HepG2 (cell line): ENCODE measurements around the gene SFI1. TPM values are rescaled to one million over a fixed set of nuclear protein-coding genes. Genes with fewer than 3 reads are reported as not detected.
A peak's percentile ranks its signal among the peaks of the same experiment; 100 is the strongest.

Experiments used
- ATAC-seq: fragments of 200-7000 bp; cut with Tn5 transposase; 3 replicates; pipeline ENCODE4 v1.9.1; 2020; ENCODE audit warnings: mild to moderate bottlenecking, moderate library complexity
- BruUV-seq: library from RNA; stranded (reverse); fragments of 400-500 nt; replicated peaks from 2 replicates; lab custom pipeline; 2021; lab: Mats Ljungman, UMichigan
- CTCF ChIA-PET: fragments of 300-600 bp; formaldehyde crosslinking; extraction: SDS; loops from one replicate; lab custom pipeline; 2021; ENCODE audit warnings: low total read pairs, inconsistent platforms, low intra/inter-chr PET ratio; lab: Yijun Ruan, JAX
- POLR2A ChIA-PET: fragments of 350-600 bp; sonication (Branson Sonifier 250); formaldehyde crosslinking; loops from one replicate; lab custom pipeline; 2020; ENCODE audit warnings: antibody characterized with exemption, inconsistent platforms; lab: Yijun Ruan, JAX
- DNase-seq: peaks from one replicate; pipeline ENCODE4 v3.0.0-alpha.2; 2015; ENCODE audit warnings: low spot score
- FAIRE-seq: peaks from 3 replicates; lab custom pipeline; 2011; peaks lifted over from hg19 to GRCh38; lab: Jason Lieb, UNC
- H2AFZ ChIP-seq: one replicate; pipeline ENCODE4 v1.6.1; 2011; ENCODE audit warnings: low read length, inconsistent platforms
- H3K27ac ChIP-seq: fragments of 300-600 bp; 3 replicates; pipeline ENCODE4 v1.8.0; 2011; ENCODE audit warnings: mixed run types, mild to moderate bottlenecking, mixed read lengths, low read length, inconsistent platforms; ENCODE audit not compliant: insufficient read depth; ENCODE audit errors: extremely low read length
- H3K27me3 ChIP-seq, 2 experiments: fragments of 200-600 bp in 1 of 2; 2 replicates in 1 of 2; 3 replicates in 1 of 2; pipeline versions ENCODE4 v1.6.0 to v1.8.0; 2011; ENCODE audit warnings: low read length in 2 of 2, mild to moderate bottlenecking in 2 of 2, moderate library complexity in 2 of 2, inconsistent platforms in 1 of 2; ENCODE audit not compliant: insufficient read depth in 2 of 2, control insufficient read depth in 1 of 2
- H3K36me3 ChIP-seq, 2 experiments: fragments of 200-600 bp in 1 of 2; replicated peaks in 1 of 2; 2 replicates in 1 of 2; 3 replicates in 1 of 2; pipeline versions ENCODE4 v1.5.1 to v1.8.0; 2011; ENCODE audit warnings: low read length in 2 of 2, inconsistent platforms in 1 of 2; ENCODE audit not compliant: insufficient read depth in 2 of 2, control insufficient read depth in 1 of 2
- H3K4me1 ChIP-seq: 2 replicates; pipeline ENCODE4 v1.5.1; 2012; ENCODE audit warnings: low read length, inconsistent platforms; ENCODE audit not compliant: insufficient read depth
- H3K4me2 ChIP-seq: 2 replicates; pipeline ENCODE4 v1.6.0; 2011; ENCODE audit warnings: low read depth, low read length, inconsistent platforms
- H3K4me3 ChIP-seq, 3 experiments: fragments of 200-600 bp in 1 of 3; sonication (generic), shearing (Covaris generic) in 1 of 3; replicated peaks in 1 of 3; 2 replicates each; pipeline ENCODE4 v1.5.1; 2011 to 2016; ENCODE audit warnings: low read length in 3 of 3, inconsistent platforms in 2 of 3, low read depth in 2 of 3, mild to moderate bottlenecking in 2 of 3, control low read depth in 1 of 3, mixed read lengths in 1 of 3; ENCODE audit not compliant: insufficient read depth in 1 of 3
- H3K79me2 ChIP-seq: one replicate; pipeline ENCODE4 v1.6.1; 2011; ENCODE audit warnings: low read length, inconsistent platforms; ENCODE audit not compliant: insufficient read depth
- H3K9ac ChIP-seq: 2 replicates; pipeline ENCODE4 v1.6.0; 2011; ENCODE audit warnings: mild to moderate bottlenecking, low read depth, low read length, inconsistent platforms; ENCODE audit not compliant: insufficient read depth
- H3K9me3 ChIP-seq: 2 replicates; pipeline ENCODE4 v1.5.1; 2012; ENCODE audit warnings: mild to moderate bottlenecking, low read length
- H4K20me1 ChIP-seq: 2 replicates; pipeline ENCODE4 v1.6.0; 2011; ENCODE audit warnings: inconsistent platforms, mild to moderate bottlenecking, low read length, moderate library complexity; ENCODE audit not compliant: insufficient read depth
- KDM2A ChIP-seq: sonication (generic); formaldehyde crosslinking; IDR thresholded peaks from 2 replicates; pipeline ENCODE4 v1.4.0; 2020; ENCODE audit warnings: low read depth, missing genetic modification reagents, borderline replicate concordance
- MED13 ChIP-seq: sonication (generic); formaldehyde crosslinking; IDR thresholded peaks from 2 replicates; pipeline ENCODE4 v1.5.0; 2020; ENCODE audit warnings: missing genetic modification reagents
- PAF1 ChIP-seq: IDR thresholded peaks from 2 replicates; pipeline ENCODE4 v1.6.1; 2016; ENCODE audit warnings: missing genetic modification reagents, missing compliant biosample characterization
- PHF20 ChIP-seq: sonication (generic); formaldehyde crosslinking; IDR thresholded peaks from 2 replicates; pipeline ENCODE4 v1.5.0; 2020; ENCODE audit warnings: mild to moderate bottlenecking, missing genetic modification reagents
- POLR2A ChIP-seq, 2 experiments: IDR thresholded peaks; 2 replicates each; pipeline ENCODE4 v1.6.1; 2011; ENCODE audit warnings: low read depth in 2 of 2, low read length in 2 of 2, mild to moderate bottlenecking in 1 of 2, moderate library complexity in 1 of 2; ENCODE audit not compliant: insufficient read depth in 1 of 2
- POLR2G ChIP-seq: fragments of 200-400 bp; formaldehyde crosslinking; IDR thresholded peaks from 2 replicates; pipeline ENCODE4 v1.6.1; 2018; ENCODE audit warnings: mild to moderate bottlenecking, low read depth, low read length, moderate library complexity
- SSRP1 ChIP-seq: IDR thresholded peaks from 2 replicates; pipeline ENCODE4 v1.6.1; 2016; ENCODE audit warnings: control low read depth
- YEATS4 ChIP-seq: sonication (generic); formaldehyde crosslinking; IDR thresholded peaks from 2 replicates; pipeline ENCODE4 v1.4.0; 2020; ENCODE audit warnings: missing genetic modification reagents, borderline replicate concordance
- ZFYVE20 ChIP-seq: sonication (generic); formaldehyde crosslinking; IDR thresholded peaks from 2 replicates; pipeline ENCODE4 v1.8.0; 2023; ENCODE audit warnings: low read depth, mild to moderate bottlenecking, moderate library complexity, missing genetic modification reagents, borderline replicate concordance
- WGBS: methylation state at CpG from one replicate; pipeline ENCODE4 v1.1.6; 2017; ENCODE audit warnings: low lambda C conversion rate; 5-methylcytosine and 5-hydroxymethylcytosine counted together
- in situ Hi-C: cut with HindIII; loops from 2 replicates; pipeline ENCODE4 v1.10.0; 2017; ENCODE audit warnings: low pct_unique_long_range_greater_than_20kb; ENCODE audit not compliant: extremely low pct_ligation_motif_present
- intact Hi-C: fragments of 100-400 bp; cut with micrococcal nuclease; formaldehyde crosslinking; loops from one replicate; pipeline ENCODE4 v1.10.0; 2022; ENCODE audit not compliant: unreplicated experiment
- polyA plus RNA-seq, 8 experiments: library from polyadenylated mRNA; depleted of rRNA in 3 of 8; stranded (reverse) in 7 of 8; unstranded in 1 of 8; fragments of >200 nt; fragmentation: Illumina TruSeq in 4 of 8; extraction: Trizol in 4 of 8; gene quantifications; 2 replicates each; pipeline versions ENCODE4 v1.2.1 to v1.2.3, GENCODE V29; 2011 to 2016; ENCODE audit warnings: low read depth in 4 of 8, missing spikeins in 1 of 8, mixed read lengths in 1 of 8; ENCODE audit not compliant: insufficient read depth in 1 of 8
- total RNA-seq, 5 experiments: library from RNA; depleted of rRNA; stranded (reverse); fragments of >200 nt; fragmentation: Illumina TruSeq; extraction: Trizol; gene quantifications; 2 replicates each; pipeline ENCODE4 v1.2.3, GENCODE V29; 2016; ENCODE audit warnings: low read depth in 1 of 5
- TF ChIP-seq, protein P1 (sequence below): sonication (generic); formaldehyde crosslinking; IDR thresholded peaks from 2 replicates; pipeline ENCODE4 v1.4.0; 2020; ENCODE audit warnings: missing genetic modification reagents
- TF ChIP-seq, protein P2 (sequence below): sonication (generic); formaldehyde crosslinking; IDR thresholded peaks from 2 replicates; pipeline ENCODE4 v1.4.0; 2020; ENCODE audit warnings: low read depth, mild to moderate bottlenecking, missing genetic modification reagents
- TF ChIP-seq, protein P3 (sequence below): IDR thresholded peaks from 2 replicates; pipeline ENCODE4 v1.6.1; 2016; ENCODE audit warnings: missing compliant biosample characterization, missing genetic modification reagents, borderline replicate concordance

SFI1 gene
- total and polyA plus RNA-seq, 2 of the 13 experiments (the other 11 are each of a cell fraction or from before 2014, with no cell fraction given) = 20.5 to 40.1 TPM

DNA sequence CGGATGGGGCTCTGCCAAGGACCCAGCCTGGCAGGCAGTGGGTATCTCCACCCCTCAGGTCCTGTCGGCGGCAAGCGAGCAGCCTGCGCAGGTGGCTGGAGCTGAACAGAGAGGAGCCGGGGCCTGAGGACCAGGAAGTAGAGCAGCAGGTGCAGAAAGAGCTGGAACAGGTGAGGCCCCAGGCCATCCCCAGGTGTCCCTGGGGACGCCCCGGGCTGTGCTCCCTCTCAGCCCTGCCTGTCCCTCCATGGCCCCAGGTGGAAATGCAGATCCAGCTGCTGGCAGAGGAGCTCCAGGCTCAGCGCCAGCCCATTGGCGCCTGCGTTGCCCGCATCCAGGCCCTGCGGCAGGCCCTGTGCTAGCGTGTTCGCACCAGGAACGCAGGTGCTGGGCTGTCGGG is 121.7 kb downstream of the SFI1 start (continued):
- TF ChIP-seq, protein P1, sequence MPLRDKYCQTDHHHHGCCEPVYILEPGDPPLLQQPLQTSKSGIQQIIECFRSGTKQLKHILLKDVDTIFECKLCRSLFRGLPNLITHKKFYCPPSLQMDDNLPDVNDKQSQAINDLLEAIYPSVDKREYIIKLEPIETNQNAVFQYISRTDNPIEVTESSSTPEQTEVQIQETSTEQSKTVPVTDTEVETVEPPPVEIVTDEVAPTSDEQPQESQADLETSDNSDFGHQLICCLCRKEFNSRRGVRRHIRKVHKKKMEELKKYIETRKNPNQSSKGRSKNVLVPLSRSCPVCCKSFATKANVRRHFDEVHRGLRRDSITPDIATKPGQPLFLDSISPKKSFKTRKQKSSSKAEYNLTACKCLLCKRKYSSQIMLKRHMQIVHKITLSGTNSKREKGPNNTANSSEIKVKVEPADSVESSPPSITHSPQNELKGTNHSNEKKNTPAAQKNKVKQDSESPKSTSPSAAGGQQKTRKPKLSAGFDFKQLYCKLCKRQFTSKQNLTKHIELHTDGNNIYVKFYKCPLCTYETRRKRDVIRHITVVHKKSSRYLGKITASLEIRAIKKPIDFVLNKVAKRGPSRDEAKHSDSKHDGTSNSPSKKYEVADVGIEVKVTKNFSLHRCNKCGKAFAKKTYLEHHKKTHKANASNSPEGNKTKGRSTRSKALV = no peak
- no peak for TF ChIP-seq PHF20 (CRISPR knock-in tag)

DNA sequence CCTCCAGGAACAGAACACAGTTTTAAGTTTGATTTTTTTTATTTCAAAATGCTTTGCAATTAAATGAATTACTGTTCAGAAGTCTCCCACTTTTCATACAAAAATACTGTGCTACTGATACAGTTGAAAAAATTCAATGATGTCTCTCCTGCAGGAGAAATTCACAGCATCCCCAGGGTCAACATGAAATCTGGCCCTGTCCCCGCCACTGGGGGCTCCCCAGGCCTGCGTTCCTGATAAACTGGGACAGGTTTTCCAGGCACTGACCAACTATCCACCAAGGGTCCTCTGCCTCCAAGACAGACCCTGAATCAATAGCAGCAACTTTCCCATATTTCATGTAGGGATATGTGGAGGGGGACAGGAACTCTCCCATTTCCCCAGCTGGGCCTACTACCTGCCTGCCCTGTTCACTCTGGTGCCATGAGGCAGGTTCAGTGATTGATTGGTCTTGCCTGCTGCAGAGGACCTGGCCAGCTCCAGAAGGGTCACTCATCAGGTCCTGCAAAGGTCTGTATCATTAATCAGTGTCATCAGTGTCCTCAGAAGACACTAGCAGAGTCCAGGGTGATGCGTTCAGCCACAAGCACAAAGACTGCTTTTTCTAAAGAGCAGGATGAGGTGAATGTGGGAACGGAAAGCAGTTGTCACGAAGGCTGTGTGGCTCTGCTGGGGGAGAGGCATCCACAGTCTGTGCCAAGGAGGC is 122.3 kb downstream of the SFI1 start:
- DNase-seq (no peak), ATAC-seq (no peak), FAIRE-seq (no peak)
- peaks cover 10% of the 10 kb centered on the region; the same call in 1 of the 2 replicates for H4K20me1 ChIP-seq
- no peaks in the 10 kb centered on the region for H3K27me3 ChIP-seq
- CTCF ChIA-PET = no interaction called here
- BruUV-seq = no TSS peak
- in situ Hi-C loops (no loop called here), intact Hi-C loops (no loop called here)
- H3K4me3 ChIP-seq = no peak overlapping the region
- 0 out of 2 replicates have a peak, but pooled peaks have one; percentile 54 for TF ChIP-seq PAF1 (CRISPR knock-in tag)
- TF ChIP-seq, protein P2, sequence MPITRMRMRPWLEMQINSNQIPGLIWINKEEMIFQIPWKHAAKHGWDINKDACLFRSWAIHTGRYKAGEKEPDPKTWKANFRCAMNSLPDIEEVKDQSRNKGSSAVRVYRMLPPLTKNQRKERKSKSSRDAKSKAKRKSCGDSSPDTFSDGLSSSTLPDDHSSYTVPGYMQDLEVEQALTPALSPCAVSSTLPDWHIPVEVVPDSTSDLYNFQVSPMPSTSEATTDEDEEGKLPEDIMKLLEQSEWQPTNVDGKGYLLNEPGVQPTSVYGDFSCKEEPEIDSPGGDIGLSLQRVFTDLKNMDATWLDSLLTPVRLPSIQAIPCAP (CRISPR knock-in tag) = no peak
- no peak for TF ChIP-seq ZFYVE20 (CRISPR knock-in tag)
- no peak for TF ChIP-seq MED13 (CRISPR knock-in tag)
- no peak for TF ChIP-seq YEATS4 (CRISPR knock-in tag)
- TF ChIP-seq POLR2G = 0 out of 2 replicates have a peak, but pooled peaks have one; percentile 15
- TF ChIP-seq, protein P3, sequence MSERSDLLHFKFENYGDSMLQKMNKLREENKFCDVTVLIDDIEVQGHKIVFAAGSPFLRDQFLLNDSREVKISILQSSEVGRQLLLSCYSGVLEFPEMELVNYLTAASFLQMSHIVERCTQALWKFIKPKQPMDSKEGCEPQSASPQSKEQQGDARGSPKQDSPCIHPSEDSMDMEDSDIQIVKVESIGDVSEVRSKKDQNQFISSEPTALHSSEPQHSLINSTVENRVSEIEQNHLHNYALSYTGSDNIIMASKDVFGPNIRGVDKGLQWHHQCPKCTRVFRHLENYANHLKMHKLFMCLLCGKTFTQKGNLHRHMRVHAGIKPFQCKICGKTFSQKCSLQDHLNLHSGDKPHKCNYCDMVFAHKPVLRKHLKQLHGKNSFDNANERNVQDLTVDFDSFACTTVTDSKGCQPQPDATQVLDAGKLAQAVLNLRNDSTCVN (CRISPR knock-in tag) = no peak
- TF ChIP-seq KDM2A (CRISPR knock-in tag) = 0 out of 2 replicates have a peak, but pooled peaks have one; percentile 8
- TF ChIP-seq SSRP1 = peak; percentile 40; the same call in 1 of the 2 replicates
- TF ChIP-seq POLR2A (IDR thresholded peaks at IDR 0.05; ENCODE audit: insufficient read depth in 1 of 2, low read depth in 2 of 2, low read length in 2 of 2) = peak; percentile 10 to 18; a peak in 1 of 4 replicates
- H3K36me3 ChIP-seq = peaks cover 28 to 49% of the 10 kb centered on the region in 2 experiments; a peak in 4 of 5 replicates
- POLR2A ChIA-PET = interaction anchor here (0.7 to 1.4 kb wide), 3 partner anchors 12 to 57 kb away, joined by 3 read pairs; no protein-coding TSS in a partner anchor
- no peak overlapping the region for H3K9ac ChIP-seq
- no peak overlapping the region for H3K27ac ChIP-seq
- H3K79me2 ChIP-seq = no peaks in the 10 kb centered on the region
- 95% methylated on average over 5 of the region's 5 CpGs for WGBS
- no peak overlapping the region for H2AFZ ChIP-seq
- no peaks in the 10 kb centered on the region for H3K9me3 ChIP-seq
- H3K4me1 ChIP-seq = peaks cover 32% of the 10 kb centered on the region
- H3K4me2 ChIP-seq = no peak overlapping the region
